ENCODE measurements around the gene DCDC1.
"Not testable (repeated sequence)": the region's sequence is repeated elsewhere in the genome, so short reads cannot be mapped to it uniquely, and the experiment has no call there.

The DCDC1 gene

GRCh38 chr11:30983143-30983542 lies 386.4 kb downstream of the DCDC1 start:
- DNase-seq, result no peak
- in situ Hi-C loops (cut with HindIII; ENCODE audit: low pct_ligation_motif_present, low pct_unique_long_range_greater_than_20kb, low sequenced_read_pairs), result no loop called here

GRCh38 chr11:30967579-30967978 lies 402.0 kb downstream of the DCDC1 start:
- no peak for DNase-seq
- in situ Hi-C loops (cut with HindIII; ENCODE audit: low pct_ligation_motif_present, low pct_unique_long_range_greater_than_20kb, low sequenced_read_pairs), result no loop called here

GRCh38 chr11:30960387-30960992 lies 409.0 kb downstream of the DCDC1 start:
- DNase-seq, result peak; percentile 48
- in situ Hi-C loops (cut with HindIII; ENCODE audit: low pct_ligation_motif_present, low pct_unique_long_range_greater_than_20kb, low sequenced_read_pairs), result no loop called here

- no peak for DNase-seq
- in situ Hi-C loops (cut with HindIII; ENCODE audit: low pct_ligation_motif_present, low pct_unique_long_range_greater_than_20kb, low sequenced_read_pairs), result no loop called here
Measured at GRCh38 chr11:30956751-30957150, 412.8 kb downstream of the DCDC1 start.

- in situ Hi-C loops (cut with HindIII; ENCODE audit: low pct_ligation_motif_present, low pct_unique_long_range_greater_than_20kb, low sequenced_read_pairs), result no loop called here
- no peak for DNase-seq
Measured at GRCh38 chr11:30949838-30950237, 419.7 kb downstream of the DCDC1 start.

DNA sequence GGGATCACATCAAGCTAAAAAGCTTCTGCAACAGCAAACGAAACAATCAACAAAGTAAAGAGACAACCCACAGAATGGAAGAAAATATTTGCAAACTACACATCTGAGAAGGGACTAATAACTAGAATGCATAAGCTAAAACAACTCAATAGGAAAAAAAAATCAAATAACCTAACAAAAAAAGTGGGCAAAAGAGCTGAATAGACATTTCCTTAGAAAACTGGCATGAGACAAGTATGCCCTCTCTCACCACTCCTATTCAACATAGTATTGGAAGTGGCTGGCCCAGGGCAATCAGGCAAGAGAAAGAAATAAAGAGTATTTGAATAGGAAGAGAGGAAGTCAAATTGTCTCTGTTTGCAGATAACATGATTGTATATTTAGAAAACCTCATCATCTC lies 421.8 kb downstream of the DCDC1 start:
- in situ Hi-C loops (cut with HindIII; ENCODE audit: low pct_ligation_motif_present, low pct_unique_long_range_greater_than_20kb, low sequenced_read_pairs); DNase-seq: not testable (repeated sequence)

- in situ Hi-C loops (cut with HindIII; ENCODE audit: low pct_ligation_motif_present, low pct_unique_long_range_greater_than_20kb, low sequenced_read_pairs), result no loop called here
- DNase-seq, result no peak
Measured at GRCh38 chr11:30938810-30939209, 430.7 kb downstream of the DCDC1 start.

DNA sequence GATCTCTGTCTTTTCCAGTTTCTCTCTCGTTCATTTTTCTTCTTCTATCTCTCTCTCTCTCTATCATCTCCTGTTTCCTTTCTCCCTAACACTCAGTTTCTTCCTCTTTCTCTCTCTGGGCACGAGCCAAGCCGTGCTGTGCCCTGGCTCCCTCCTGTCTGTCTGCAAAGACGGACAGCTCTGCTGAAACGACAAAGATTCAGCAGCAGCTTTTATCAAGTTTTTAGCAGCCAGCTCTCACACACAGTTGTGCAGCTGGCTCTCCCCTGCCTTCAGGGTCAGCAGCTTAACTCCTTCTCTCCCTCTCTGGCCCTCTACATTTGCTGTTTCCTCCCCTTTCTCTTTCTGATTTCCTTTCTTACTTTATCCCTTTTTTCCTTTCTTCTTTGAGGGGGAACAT lies 431.4 kb downstream of the DCDC1 start:
- DNase-seq, result no peak
- in situ Hi-C loops (cut with HindIII; ENCODE audit: low pct_ligation_motif_present, low pct_unique_long_range_greater_than_20kb, low sequenced_read_pairs), result no loop called here

DNA sequence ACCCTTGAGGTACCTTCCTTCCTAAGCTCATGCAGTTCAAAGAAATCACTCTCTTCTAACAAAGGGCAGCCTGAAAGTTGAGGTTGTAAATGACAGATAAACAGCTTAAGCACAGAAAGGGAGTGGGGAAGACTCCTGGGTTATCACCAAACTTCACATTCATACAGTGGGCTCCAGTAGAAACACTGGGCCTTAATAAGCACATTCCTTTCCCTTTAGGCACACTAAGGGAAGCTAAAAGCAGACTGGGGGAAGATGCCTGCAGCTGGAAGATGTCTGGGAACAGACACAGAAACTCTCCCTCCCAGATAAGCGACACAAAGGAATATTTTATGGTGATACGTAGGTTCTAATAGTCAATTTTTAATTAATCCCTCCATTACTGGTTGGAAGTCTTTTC lies 433.0 kb downstream of the DCDC1 start:
- in situ Hi-C loops (cut with HindIII; ENCODE audit: low pct_ligation_motif_present, low pct_unique_long_range_greater_than_20kb, low sequenced_read_pairs), result no loop called here

DNA sequence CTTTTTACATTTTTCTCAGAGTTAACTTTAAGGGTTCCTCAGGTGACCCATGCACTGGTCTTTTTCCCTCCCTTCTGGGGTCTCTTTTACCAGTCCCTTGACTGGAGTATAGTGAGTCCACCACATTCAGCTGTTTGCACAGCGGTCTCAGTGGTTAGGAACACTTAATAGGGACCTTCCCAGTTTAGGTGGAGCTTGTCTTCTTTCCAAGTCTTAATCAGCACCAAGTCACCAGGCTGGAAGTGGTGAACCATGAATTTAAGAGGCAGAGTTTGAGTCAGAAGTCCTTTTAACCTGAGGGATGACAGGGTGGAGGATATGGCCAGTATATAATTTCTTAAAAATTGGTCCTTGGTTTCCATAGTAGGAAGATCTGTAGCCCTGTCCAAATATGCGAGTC lies 433.7 kb downstream of the DCDC1 start:
- no peak for DNase-seq
- in situ Hi-C loops (cut with HindIII; ENCODE audit: low pct_ligation_motif_present, low pct_unique_long_range_greater_than_20kb, low sequenced_read_pairs), result no loop called here

More for the DNA sequence above, 433.0 kb downstream of the DCDC1 start:
- no peak for DNase-seq

DNA sequence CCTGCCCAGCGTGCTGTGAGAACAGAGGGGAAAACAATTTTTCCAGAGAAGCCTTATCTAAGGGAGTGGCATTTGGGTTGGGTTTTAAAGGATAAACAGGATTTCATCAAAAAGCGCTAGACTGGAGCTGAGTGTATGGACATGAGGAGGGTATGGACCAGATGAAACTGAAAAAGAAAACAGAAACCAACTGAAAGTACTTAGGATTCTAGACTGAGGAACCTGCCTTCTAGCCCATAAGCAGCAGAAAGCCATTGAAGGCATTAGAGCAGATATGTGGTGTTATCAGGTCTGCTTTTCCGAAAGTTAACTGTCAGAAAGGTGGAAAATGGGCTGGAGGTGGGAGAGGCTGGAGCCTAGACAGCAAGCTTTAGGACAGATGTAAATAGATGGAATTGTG lies 443.4 kb downstream of the DCDC1 start:
- in situ Hi-C loops (cut with HindIII; ENCODE audit: low pct_ligation_motif_present, low pct_unique_long_range_greater_than_20kb, low sequenced_read_pairs), result no loop called here

DNA sequence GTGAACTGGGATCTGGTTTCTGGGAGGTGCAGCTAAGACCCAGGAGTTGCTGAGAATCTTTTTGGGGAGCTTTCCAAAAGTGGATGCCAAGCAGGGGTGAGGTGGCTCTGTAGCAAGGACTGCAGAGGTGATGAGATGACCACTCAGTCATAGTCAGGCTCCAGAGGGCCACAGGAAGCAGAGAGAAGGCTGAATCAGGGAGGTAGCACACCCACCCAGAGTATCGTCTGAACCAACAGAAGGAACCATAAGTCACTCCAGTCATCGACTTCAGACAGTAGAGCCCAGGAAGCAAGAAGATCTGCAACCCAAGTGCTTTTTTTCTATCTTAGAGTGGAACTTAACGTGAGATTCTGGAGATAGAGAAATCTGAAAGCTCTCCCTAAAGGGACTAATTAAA lies 447.7 kb downstream of the DCDC1 start:
- DNase-seq, result no peak
- in situ Hi-C loops (cut with HindIII; ENCODE audit: low pct_ligation_motif_present, low pct_unique_long_range_greater_than_20kb, low sequenced_read_pairs), result no loop called here

More for the DNA sequence above, 443.4 kb downstream of the DCDC1 start:
- no peak for DNase-seq

DNA sequence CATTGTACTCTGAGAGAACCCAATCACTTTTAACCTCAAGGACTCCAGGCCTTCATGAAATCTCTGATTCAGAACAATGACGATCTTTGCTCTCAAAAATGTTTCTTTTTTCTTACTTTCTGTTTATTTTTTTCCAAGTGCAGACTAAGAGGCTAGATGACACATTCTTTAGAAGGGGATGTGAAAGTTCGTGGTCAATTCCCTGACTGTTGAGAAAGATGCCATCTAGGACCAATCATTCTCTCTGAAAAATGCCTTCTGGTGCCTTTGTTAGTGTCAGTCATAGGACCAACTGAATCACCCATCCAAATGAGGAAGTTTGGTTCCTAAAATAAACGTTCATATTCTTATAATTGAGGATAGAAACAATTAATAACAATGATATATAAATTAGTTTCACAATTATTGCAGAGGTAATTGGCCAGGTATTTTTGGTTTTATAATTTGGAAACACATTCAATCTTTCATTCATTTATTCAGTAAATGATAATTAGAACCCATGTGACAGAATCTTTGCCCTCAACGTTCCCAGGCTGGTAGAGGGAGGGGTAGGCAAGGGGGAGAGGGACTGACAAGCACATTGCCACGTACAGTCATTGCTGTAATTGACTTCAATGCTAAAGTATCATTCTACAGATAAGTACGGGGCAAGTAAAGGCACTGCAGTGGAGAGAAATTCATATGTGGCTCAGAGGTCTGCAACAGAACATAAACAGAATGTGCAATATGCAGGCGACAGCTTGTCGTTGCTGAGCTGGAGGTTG lies 450.0 kb downstream of the DCDC1 start:
- DNase-seq, result no peak
- in situ Hi-C loops (cut with HindIII; ENCODE audit: low pct_ligation_motif_present, low pct_unique_long_range_greater_than_20kb, low sequenced_read_pairs), result no loop called here

- in situ Hi-C loops (cut with HindIII; ENCODE audit: low pct_ligation_motif_present, low pct_unique_long_range_greater_than_20kb, low sequenced_read_pairs), result no loop called here
- peak; percentile 59 for DNase-seq
Measured at GRCh38 chr11:30917859-30918478, 451.6 kb downstream of the DCDC1 start.

DNA sequence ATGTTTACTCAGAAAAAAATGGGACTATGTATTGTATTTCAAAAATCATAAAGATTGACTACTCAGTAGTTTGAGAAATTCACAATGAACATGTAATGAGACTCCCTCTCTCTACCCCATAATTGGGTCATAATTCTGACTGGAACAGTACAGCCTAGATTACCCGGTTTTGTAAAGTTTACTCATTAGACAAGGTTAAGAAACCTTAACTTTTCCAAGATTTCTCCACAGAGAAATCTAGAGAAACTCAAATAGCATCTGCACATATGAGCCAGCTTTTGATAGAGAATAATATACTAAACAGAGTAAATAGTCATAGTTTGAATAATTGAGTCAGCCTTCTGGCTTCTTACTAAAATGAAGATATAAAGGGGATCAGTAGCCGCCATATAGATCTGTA lies 452.3 kb downstream of the DCDC1 start:
- in situ Hi-C loops (cut with HindIII; ENCODE audit: low pct_ligation_motif_present, low pct_unique_long_range_greater_than_20kb, low sequenced_read_pairs), result no loop called here
- DNase-seq, result no peak

GRCh38 chr11:30916764-30917163 lies 452.8 kb downstream of the DCDC1 start:
- in situ Hi-C loops (cut with HindIII; ENCODE audit: low pct_ligation_motif_present, low pct_unique_long_range_greater_than_20kb, low sequenced_read_pairs), result no loop called here
- DNase-seq, result no peak

- peak; percentile 1 for DNase-seq
- in situ Hi-C loops (cut with HindIII; ENCODE audit: low pct_ligation_motif_present, low pct_unique_long_range_greater_than_20kb, low sequenced_read_pairs), result no loop called here
Measured at GRCh38 chr11:30914143-30914762, 455.3 kb downstream of the DCDC1 start.

- no peak for DNase-seq
- in situ Hi-C loops (cut with HindIII; ENCODE audit: low pct_ligation_motif_present, low pct_unique_long_range_greater_than_20kb, low sequenced_read_pairs), result no loop called here
Measured at GRCh38 chr11:30911247-30911646, 458.3 kb downstream of the DCDC1 start.

DNA sequence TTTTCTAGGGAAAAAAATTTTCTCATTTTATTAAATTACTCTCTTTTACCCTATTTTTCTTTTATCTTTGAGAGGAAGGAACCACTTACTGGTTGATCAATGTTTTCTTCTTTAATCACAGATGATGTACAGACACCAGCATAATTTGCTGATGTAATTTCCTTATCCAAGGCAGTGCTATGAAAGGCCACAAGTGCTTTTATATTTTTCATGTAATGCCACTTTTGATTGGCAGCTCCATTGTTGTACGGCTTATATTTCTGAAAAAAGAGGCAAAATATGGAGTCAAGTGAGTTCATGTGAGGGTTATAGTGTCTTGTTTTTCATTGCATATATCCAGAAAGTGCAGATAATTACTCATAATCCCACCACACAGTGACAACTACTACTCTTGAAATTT lies 460.7 kb downstream of the DCDC1 start:
- in situ Hi-C loops (cut with HindIII; ENCODE audit: low pct_ligation_motif_present, low pct_unique_long_range_greater_than_20kb, low sequenced_read_pairs), result no loop called here
- DNase-seq, result no peak

All from ACHN (cell line).